Tibial artery (tissue), 4 donors: Measurements from ENCODE around the gene LTC4S.

Source experiments
- DNase-seq, 2 donors: peaks; one replicate each; pipeline ENCODE4 v3.0.0-alpha.2; 2019
- H3K27ac ChIP-seq, 2 donors: fragments of 200-600 bp; sonication (generic) in 1 of 2; 1 replicate in 1 of 2; 2 replicates in 1 of 2; pipeline ENCODE4 v1.5.1; 2018 to 2019; ENCODE audit warnings: mild to moderate bottlenecking in 1 of 2
- H3K27me3 ChIP-seq, 2 donors: fragments of 200-600 bp; sonication (generic) in 1 of 2; one replicate each; pipeline versions ENCODE4 v1.5.1 to v1.6.0; 2016 to 2019
- H3K36me3 ChIP-seq, 3 donors: fragments of 200-600 bp; sonication (generic) in 2 of 3; one replicate each; pipeline ENCODE4 v1.5.1; 2016 to 2019; ENCODE audit warnings: mild to moderate bottlenecking in 2 of 3
- H3K4me1 ChIP-seq, 4 donors: fragments of 200-600 bp; sonication (generic) in 2 of 4; 1 replicate in 3 of 4; 2 replicates in 1 of 4; pipeline ENCODE4 v1.5.1; 2016 to 2019
- H3K4me3 ChIP-seq, 2 donors: fragments of 200-600 bp; sonication (generic) in 1 of 2; 1 replicate in 1 of 2; 2 replicates in 1 of 2; pipeline ENCODE4 v1.5.1; 2018 to 2019; ENCODE audit warnings: mild to moderate bottlenecking in 2 of 2
- H3K9me3 ChIP-seq, 3 donors: fragments of 200-600 bp; sonication (generic) in 1 of 3; one replicate each; pipeline ENCODE4 v1.5.1; 2016 to 2019
- CTCF ChIP-seq, 2 experiments: fragments of 200-600 bp in 1 of 2; fragments of 450-650 bp in 1 of 2; IDR thresholded peaks; one replicate each; pipeline ENCODE4 v1.5.1; 2017 to 2019; ENCODE audit warnings: antibody characterized with exemption in 2 of 2, mild to moderate bottlenecking in 1 of 2, moderate library complexity in 1 of 2
- intact Hi-C: fragments of 100-400 bp; cut with DNase I; formaldehyde crosslinking; loops from one replicate; pipeline ENCODE4 v1.15.0; 2023; ENCODE audit warnings: low total_unique reads

Gene LTC4S

DNA sequence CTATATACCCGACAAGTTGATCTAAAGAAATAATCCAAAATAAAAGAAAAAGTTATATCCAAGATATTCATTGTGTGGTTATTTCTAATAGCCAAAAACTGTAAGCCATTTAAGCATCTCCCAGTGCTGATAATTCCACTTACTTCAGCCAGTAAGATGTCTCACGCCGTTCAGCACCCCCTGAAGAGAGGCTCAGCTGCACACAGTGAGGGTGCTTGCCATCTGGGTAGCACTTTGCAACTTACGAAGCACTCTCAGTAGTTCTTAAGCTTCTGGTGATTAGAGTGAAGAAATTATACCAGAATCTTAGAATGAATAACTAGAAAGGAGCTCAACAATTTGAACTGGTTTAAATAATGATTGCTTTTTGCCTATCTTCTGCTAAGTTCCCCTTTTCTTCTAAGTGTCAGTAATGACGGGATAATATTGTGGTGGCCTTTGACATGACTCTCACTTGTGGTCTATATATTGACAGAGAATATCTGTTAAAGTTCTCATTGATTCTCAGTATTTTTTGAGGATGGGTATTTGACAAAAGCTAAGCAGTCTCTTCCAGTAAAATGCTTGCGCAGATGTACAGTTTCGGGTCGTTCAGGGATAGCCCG lies 26.2 kb upstream of the LTC4S start:
- no peak for TF ChIP-seq CTCF (IDR thresholded peaks at IDR 0.05)
- Histone ChIP-seq H3K27ac (no peak overlapping the region), H3K9me3 (no peaks in the 10 kb centered on the region), H3K36me3 (peaks cover 42 to 71% (median 52%) of the 10 kb centered on the region in 3 donors), H3K4me3 (no peak overlapping the region), H3K27me3 (no peaks in the 10 kb centered on the region), H3K4me1 (peaks cover 0 to 48% (median 43%) of the 10 kb centered on the region in 4 donors)
- intact Hi-C loops, result no loop called here
- no peak for DNase-seq

DNA sequence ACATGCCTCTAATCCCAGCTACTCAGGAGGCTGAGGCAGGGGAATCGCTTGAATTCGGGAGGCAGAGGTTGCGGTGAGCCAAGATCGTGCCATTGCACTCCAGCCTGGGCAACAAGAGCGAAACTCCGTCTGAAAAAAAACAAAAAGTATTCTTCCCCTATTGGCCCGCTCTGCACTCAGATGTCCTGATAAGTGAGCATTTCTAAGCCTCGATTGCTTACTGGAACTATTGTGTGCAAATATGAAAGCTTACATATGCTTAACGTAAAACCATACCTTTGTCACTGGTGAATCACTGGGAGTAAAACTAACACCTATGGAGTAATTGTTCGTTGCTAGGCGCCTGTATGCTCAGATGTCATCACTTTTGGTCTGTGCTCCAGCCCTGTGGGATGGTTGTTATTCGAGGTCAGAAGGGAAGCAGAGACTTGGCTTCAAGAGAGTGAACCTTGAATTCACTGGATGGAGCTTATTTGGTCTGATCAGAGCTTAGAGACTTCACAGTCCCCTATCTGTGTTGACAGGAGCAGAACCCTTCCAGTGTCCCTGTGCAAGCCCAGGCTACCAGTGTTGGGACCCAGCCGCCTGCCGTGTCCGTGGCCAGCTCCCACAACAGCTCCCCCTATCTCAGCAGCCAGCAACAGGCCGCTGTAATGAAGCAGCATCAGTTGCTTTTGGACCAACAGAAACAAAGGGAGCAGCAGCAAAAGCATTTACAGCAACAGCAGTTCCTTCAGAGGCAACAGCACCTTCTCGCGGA lies 25.3 kb upstream of the LTC4S start:
- H3K27me3 ChIP-seq, result no peaks in the 10 kb centered on the region
- no peak for DNase-seq
- H3K9me3 ChIP-seq, result no peaks in the 10 kb centered on the region
- H3K27ac ChIP-seq, result no peak overlapping the region
- H3K4me1 ChIP-seq, result peaks cover 0 to 39% (median 35%) of the 10 kb centered on the region in 4 donors
- H3K4me3 ChIP-seq, result no peak overlapping the region
- no peak for TF ChIP-seq CTCF (IDR thresholded peaks at IDR 0.05)
- intact Hi-C loops, result no loop called here
- peaks cover 51 to 80% (median 61%) of the 10 kb centered on the region in 3 donors for H3K36me3 ChIP-seq

DNA sequence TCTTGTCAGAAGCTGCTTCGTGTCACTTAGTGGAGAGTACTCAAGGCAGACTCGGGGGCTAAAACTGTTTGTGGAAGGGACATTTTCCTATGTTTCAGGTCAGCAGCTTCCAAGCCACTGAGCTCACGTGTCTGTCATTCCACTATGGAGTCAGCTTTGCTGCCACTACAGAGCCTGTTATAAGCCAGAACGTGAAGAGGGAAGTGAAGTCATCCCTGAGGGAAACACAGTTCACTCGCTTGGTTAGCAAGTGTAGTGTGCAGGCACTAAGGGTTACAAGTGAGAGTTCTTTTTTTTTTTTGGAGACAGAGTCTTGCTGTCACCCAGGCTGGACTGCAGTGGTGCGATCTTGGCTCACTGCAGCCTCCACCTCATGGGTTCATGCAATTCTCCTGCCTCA lies 24.5 kb upstream of the LTC4S start:
- intact Hi-C loops, result no loop called here
- TF ChIP-seq CTCF (IDR thresholded peaks at IDR 0.05), result no peak

GRCh38 chr5:179769796-179770195 lies 24.0 kb upstream of the LTC4S start:
- DNase-seq, result no peak
- Histone ChIP-seq H3K27me3 (no peaks in the 10 kb centered on the region), H3K9me3 (no peaks in the 10 kb centered on the region), H3K4me1 (peaks cover 0 to 26% (median 22%) of the 10 kb centered on the region in 4 donors), H3K36me3 (peaks cover 64 to 93% (median 74%) of the 10 kb centered on the region in 3 donors), H3K27ac (no peak overlapping the region), H3K4me3 (no peak overlapping the region)
- intact Hi-C loops, result no loop called here
- no peak for TF ChIP-seq CTCF (IDR thresholded peaks at IDR 0.05)

More for the DNA sequence above, 24.5 kb upstream of the LTC4S start:
- peaks cover 59 to 88% (median 69%) of the 10 kb centered on the region in 3 donors for H3K36me3 ChIP-seq
- peaks cover 0 to 31% (median 27%) of the 10 kb centered on the region in 4 donors for H3K4me1 ChIP-seq
- H3K27ac ChIP-seq, result no peak overlapping the region
- no peak for DNase-seq
- H3K4me3 ChIP-seq, result no peak overlapping the region
- H3K9me3 ChIP-seq, result no peaks in the 10 kb centered on the region
- H3K27me3 ChIP-seq, result no peaks in the 10 kb centered on the region

DNA sequence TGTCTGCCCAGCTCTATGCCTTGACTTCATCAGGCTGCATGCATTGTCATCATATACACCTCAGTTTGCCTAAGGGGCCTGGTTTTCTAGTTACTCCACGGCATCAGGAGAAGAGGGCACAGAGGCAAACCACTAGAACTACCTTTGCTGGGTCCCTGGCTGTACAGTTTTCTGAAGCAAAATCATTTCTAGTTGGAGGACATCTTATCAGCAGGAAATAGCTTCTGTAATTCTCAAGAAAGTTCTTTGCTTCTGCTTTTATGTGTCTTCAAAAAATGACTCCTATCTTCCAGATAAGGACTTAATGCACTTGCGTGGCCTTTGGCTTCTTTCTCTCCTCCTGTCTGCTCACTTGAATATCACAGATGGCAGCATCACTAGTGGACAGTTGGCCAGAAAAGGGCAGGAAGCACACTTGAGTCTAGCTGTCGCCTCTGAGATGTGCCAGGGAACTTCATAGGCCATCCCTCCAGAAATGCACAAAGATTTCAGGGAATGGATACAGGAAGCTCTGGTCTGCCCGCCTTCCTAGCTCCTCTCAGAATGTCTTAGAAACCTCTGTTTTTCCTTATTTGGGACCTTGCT lies 22.4 kb upstream of the LTC4S start:
- Histone ChIP-seq H3K4me1 (peaks cover 0 to 10% (median 6%) of the 10 kb centered on the region in 4 donors), H3K9me3 (no peaks in the 10 kb centered on the region), H3K4me3 (no peak overlapping the region), H3K27ac (no peak overlapping the region), H3K27me3 (no peaks in the 10 kb centered on the region), H3K36me3 (peaks cover 74 to 98% (median 79%) of the 10 kb centered on the region in 3 donors)
- no peak for DNase-seq
- intact Hi-C loops, result no loop called here
- no peak for TF ChIP-seq CTCF (IDR thresholded peaks at IDR 0.05)
